Ovary (tissue), 9 donors: Measurements from ENCODE around the gene TNFSF12. TPM values are rescaled to one million over a fixed set of nuclear protein-coding genes. Genes with fewer than 3 reads are reported as not detected.
"Not testable (repeated sequence)": the region's sequence is repeated elsewhere in the genome, so short reads cannot be mapped to it uniquely, and the experiment has no call there.

ENCODE experiments used
- DNase-seq, 5 donors: peaks; one replicate each; pipeline ENCODE4 v3.0.0-alpha.2; 2019 to 2020
- H3K27ac ChIP-seq, 2 donors: fragments of 200-600 bp; one replicate each; pipeline versions ENCODE4 v1.5.1 to v1.8.0; 2019 to 2022
- H3K27me3 ChIP-seq: fragments of 200-600 bp; one replicate; pipeline ENCODE4 v1.8.0; 2022
- H3K36me3 ChIP-seq: fragments of 200-600 bp; sonication (generic); one replicate; pipeline ENCODE4 v1.5.1; 2019
- H3K4me1 ChIP-seq: one replicate; pipeline ENCODE4 v1.8.1; 2013; ENCODE audit warnings: mild to moderate bottlenecking, moderate library complexity; ENCODE audit not compliant: insufficient read depth
- H3K4me3 ChIP-seq: fragments of 200-600 bp; sonication (generic); one replicate; pipeline ENCODE4 v1.5.1; 2017
- H3K9me3 ChIP-seq, 2 donors: fragments of 200-600 bp in 1 of 2; sonication (generic) in 1 of 2; one replicate each; pipeline versions ENCODE4 v1.5.1 to v1.8.1; 2013 to 2019; ENCODE audit warnings: mild to moderate bottlenecking in 1 of 2, moderate library complexity in 1 of 2
- EP300 ChIP-seq: sonication (generic); formaldehyde crosslinking; IDR thresholded peaks from one replicate; pipeline ENCODE4 v1.6.1; 2017; ENCODE audit warnings: antibody characterized with exemption
- POLR2A ChIP-seq: fragments of 450-650 bp; IDR thresholded peaks from one replicate; pipeline ENCODE4 v1.6.1; 2017; ENCODE audit warnings: antibody characterized with exemption, mild to moderate bottlenecking, moderate library complexity
- WGBS, 3 donors: extraction: QIAGEN DNeasy Blood & Tissue Kit in 1 of 3; methylation state at CpG; one replicate each; pipeline versions ENCODE4 v1.1.5 to v1.1.7; 2013 to 2017; 5-methylcytosine and 5-hydroxymethylcytosine counted together
- intact Hi-C, 4 donors: fragments of 100-400 bp; cut with DNase I; formaldehyde crosslinking; loops; one replicate each; pipeline versions ENCODE4 v1.11.0 to v1.15.1; 2022 to 2023
- polyA plus RNA-seq, 2 donors: library from polyadenylated mRNA; stranded (reverse); fragments of 200-250 nt in 1 of 2; fragments of 350-450 nt in 1 of 2; fragmentation: Illumina TruSeq in 1 of 2; extraction: RNeasy Lipid Tissue Mini Kit (QIAGEN cat#74804) in 1 of 2; gene quantifications; one replicate each; pipeline ENCODE4 v1.2.3, GENCODE V29; 2013 to 2014
- small RNA-seq: library from RNA; depleted of rRNA; stranded (forward); fragments of <200 nt; gene quantifications from one replicate; pipeline ENCODE3, GENCODE V24; 2016
- total RNA-seq, 7 donors: library from RNA; depleted of rRNA in 2 of 7; stranded (reverse); fragments of >200 nt in 2 of 7; fragmentation: NEBNext Ultra II Directional in 3 of 7; extraction: Animal tissue kit (Norgen Biotek cat#: 25700) in 3 of 7; gene quantifications; one replicate each; pipeline versions ENCODE4 v1.1.0 to v1.2.4, GENCODE V29; 2016 to 2023
- TF ChIP-seq, protein P1 (sequence below), 3 donors: fragments of 450-650 bp in 2 of 3; fragments of 200-600 bp in 1 of 3; IDR thresholded peaks; one replicate each; pipeline versions ENCODE4 v1.5.1 to v1.8.0; 2016 to 2022; ENCODE audit warnings: antibody characterized with exemption in 3 of 3, mild to moderate bottlenecking in 1 of 3
- donor health status: DM: no; HTN: no; CAD: no; lungs with moderate emphysema.
- donor health status: DM: no; HTN: no; CAD: no.
- donor health status: Bipolar disorder and iron deficiency.
- donor health status: DM: yes; HTN: yes; CAD: no.
- donor health status: DM: no; HTN: no; CAD: no.
- donor health status: DM: yes; HTN: yes; CAD: no.

The TNFSF12 gene
- total and polyA plus RNA-seq, 9 donors: 26.6 to 78.3 (median 59.6) TPM

DNA sequence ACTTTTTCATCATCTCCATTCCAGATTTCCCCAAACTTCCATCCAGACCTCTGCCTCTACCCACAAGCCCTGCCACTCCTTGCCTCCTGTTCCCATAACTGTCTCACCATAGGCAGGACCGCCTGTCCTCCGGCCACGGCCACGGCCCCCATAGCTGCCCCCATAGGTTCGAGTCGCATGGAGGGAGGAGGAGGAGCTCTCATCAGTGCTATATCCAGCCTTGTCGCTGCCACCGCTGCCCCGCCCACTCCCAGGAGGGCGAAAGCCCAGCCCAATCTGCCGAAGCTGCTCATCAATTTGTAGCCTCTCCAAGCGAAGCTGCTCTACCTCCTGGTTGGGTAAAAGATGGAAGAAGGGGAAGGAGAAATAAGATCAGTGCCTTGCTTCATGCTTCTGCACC, 44.4 kb downstream of the TNFSF12 start:
- Histone ChIP-seq H3K36me3 (no peaks in the 10 kb centered on the region), H3K4me1 (peaks cover 2% of the 10 kb centered on the region), H3K9me3 (no peaks in the 10 kb centered on the region), H3K27me3 (no peaks in the 10 kb centered on the region), H3K27ac (no peak overlapping the region), H3K4me3 (no peak overlapping the region)
- TF ChIP-seq POLR2A (no peak), EP300 (no peak)
- TF ChIP-seq, protein P1, sequence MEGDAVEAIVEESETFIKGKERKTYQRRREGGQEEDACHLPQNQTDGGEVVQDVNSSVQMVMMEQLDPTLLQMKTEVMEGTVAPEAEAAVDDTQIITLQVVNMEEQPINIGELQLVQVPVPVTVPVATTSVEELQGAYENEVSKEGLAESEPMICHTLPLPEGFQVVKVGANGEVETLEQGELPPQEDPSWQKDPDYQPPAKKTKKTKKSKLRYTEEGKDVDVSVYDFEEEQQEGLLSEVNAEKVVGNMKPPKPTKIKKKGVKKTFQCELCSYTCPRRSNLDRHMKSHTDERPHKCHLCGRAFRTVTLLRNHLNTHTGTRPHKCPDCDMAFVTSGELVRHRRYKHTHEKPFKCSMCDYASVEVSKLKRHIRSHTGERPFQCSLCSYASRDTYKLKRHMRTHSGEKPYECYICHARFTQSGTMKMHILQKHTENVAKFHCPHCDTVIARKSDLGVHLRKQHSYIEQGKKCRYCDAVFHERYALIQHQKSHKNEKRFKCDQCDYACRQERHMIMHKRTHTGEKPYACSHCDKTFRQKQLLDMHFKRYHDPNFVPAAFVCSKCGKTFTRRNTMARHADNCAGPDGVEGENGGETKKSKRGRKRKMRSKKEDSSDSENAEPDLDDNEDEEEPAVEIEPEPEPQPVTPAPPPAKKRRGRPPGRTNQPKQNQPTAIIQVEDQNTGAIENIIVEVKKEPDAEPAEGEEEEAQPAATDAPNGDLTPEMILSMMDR (IDR thresholded peaks at IDR 0.05): no peak
- intact Hi-C loops: loop anchor here in 1 of 4 donors (10.0 kb wide), 1 partner anchor 78 kb away; no protein-coding TSS in a partner anchor
- 83 to 84% (median 84%) methylated on average over 12 of the region's 12 CpGs for WGBS, 3 donors
- DNase-seq: no peak

DNA sequence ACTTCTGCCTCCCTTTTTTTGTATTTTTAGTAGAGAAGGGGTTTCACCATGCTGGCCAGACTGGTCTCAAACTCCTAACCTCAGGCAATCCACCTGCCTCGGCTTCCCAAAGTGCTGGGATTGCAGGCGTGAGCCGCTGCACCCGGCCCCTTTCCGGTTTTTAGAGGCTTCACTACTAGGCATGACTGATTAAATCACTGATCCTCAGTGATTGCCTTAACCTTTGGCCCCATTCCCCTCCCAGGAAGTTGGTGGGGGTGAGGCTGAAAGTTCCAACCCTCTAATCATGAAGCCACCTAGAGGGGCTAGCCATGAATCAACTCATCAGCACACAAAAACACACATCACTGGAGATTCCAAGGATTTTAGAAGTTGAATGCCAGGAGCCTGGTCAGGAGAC, 48.7 kb downstream of the TNFSF12 start:
- not testable (repeated sequence) for H3K27me3 ChIP-seq, H3K4me3 ChIP-seq, H3K9me3 ChIP-seq, DNase-seq, H3K4me1 ChIP-seq, H3K27ac ChIP-seq, H3K36me3 ChIP-seq
- 71 to 74% (median 71%) methylated on average over 5 of the region's 5 CpGs for WGBS, 3 donors
- intact Hi-C loops: loop anchor here in 1 of 4 donors (10.0 kb wide), 1 partner anchor 83 kb away; no protein-coding TSS in a partner anchor

DNA sequence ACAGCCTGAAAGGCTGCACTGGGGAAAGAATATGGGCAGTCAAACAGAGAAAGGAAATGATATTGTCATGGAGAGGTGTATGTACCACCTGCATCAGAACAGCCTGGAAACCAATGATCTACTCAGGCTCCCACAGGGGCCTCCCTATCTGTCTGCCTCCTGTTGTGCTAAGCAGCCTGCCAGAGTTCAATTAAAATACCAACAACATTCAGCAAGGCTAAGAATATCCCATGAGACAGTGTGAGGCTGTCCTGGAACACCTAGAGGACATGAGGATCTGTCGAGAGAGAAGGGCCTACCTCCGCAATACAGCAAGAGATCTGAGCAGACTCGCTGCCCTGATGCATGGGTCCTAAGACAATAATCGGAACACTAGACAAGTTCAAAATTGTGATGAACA, 57.4 kb downstream of the TNFSF12 start:
- Histone ChIP-seq H3K4me1 (peaks cover 2% of the 10 kb centered on the region), H3K4me3 (no peak overlapping the region), H3K27me3 (no peaks in the 10 kb centered on the region), H3K9me3 (no peaks in the 10 kb centered on the region), H3K27ac (no peak overlapping the region), H3K36me3 (no peaks in the 10 kb centered on the region)
- 93 to 95% (median 93%) methylated on average over 4 of the region's 4 CpGs for WGBS, 3 donors
- intact Hi-C loops: no loop called here
- DNase-seq: no peak
- TF ChIP-seq POLR2A (no peak), EP300 (no peak)
- TF ChIP-seq, protein P1 (IDR thresholded peaks at IDR 0.05): no peak

Small RNA genes lying within 50 kb of the gene (small RNA-seq; reads per million reads assigned to genes)
- gene CD68 (not detected), gene RF00019 (not detected), gene SNORA48 (not detected), gene SNORD10 (not detected)

Other genes starting within 250 kb of the TNFSF12 start
Only the 30 nearest of the 32 such genes appear.
- 10 to 100 TPM; 11.2 to 48.0 (median 41.6) TPM for gene NEURL4, start 219.7 kb upstream of the TNFSF12 start, total RNA-seq
- gene NEURL4, start 219.7 kb upstream of the TNFSF12 start, polyA plus RNA-seq: 10 to 100 TPM in 1 of 2 donors, 1 to 10 TPM in 1; 9.6 to 32.8 TPM
- 1 to 10 TPM; 1.9 to 9.4 (median 5.5) TPM for gene ACAP1, start 212.5 kb upstream of the TNFSF12 start, total RNA-seq
- 1 to 10 TPM; 2.2 to 5.8 TPM for gene ACAP1, start 212.5 kb upstream of the TNFSF12 start, polyA plus RNA-seq
- 10 to 100 TPM in 5 of 7 donors, 1 to 10 TPM in 2; 5.1 to 12.9 (median 10.5) TPM for gene KCTD11, start 196.9 kb upstream of the TNFSF12 start, total RNA-seq
- gene KCTD11, start 196.9 kb upstream of the TNFSF12 start, polyA plus RNA-seq: 10 to 100 TPM; 10.4 to 12.5 TPM
- gene TMEM95, start 193.9 kb upstream of the TNFSF12 start, total RNA-seq: not detected
- gene TMEM95, start 193.9 kb upstream of the TNFSF12 start, polyA plus RNA-seq: not detected
- gene TNK1, start 168.0 kb upstream of the TNFSF12 start, total RNA-seq: 1 to 10 TPM; 5.0 to 8.3 (median 6.4) TPM
- 1 to 10 TPM in 1 of 2 donors, under 1 TPM in 1; 0.85 to 3.6 TPM for gene TNK1, start 168.0 kb upstream of the TNFSF12 start, polyA plus RNA-seq
- 10 to 100 TPM; 11.0 to 52.4 (median 33.8) TPM for gene PLSCR3, start 154.5 kb upstream of the TNFSF12 start, total RNA-seq
- 10 to 100 TPM in 1 of 2 donors, 1 to 10 TPM in 1; 7.1 to 40.9 TPM for gene PLSCR3, start 154.5 kb upstream of the TNFSF12 start, polyA plus RNA-seq
- 100 to 1,000 TPM in 2 of 7 donors, 10 to 100 TPM in 5; 57.0 to 133 (median 85.2) TPM for gene TMEM256, start 145.0 kb upstream of the TNFSF12 start, total RNA-seq
- 100 to 1,000 TPM in 1 of 2 donors, 10 to 100 TPM in 1; 44.0 to 128 TPM for gene TMEM256, start 145.0 kb upstream of the TNFSF12 start, polyA plus RNA-seq
- gene NLGN2, start 141.2 kb upstream of the TNFSF12 start, total RNA-seq: 10 to 100 TPM; 11.4 to 76.2 (median 53.9) TPM
- 10 to 100 TPM; 16.9 to 30.2 TPM for gene NLGN2, start 141.2 kb upstream of the TNFSF12 start, polyA plus RNA-seq
- not detected for gene SPEM1, start 128.7 kb upstream of the TNFSF12 start, total RNA-seq
- not detected for gene SPEM1, start 128.7 kb upstream of the TNFSF12 start, polyA plus RNA-seq
- gene SPEM2, start 123.4 kb upstream of the TNFSF12 start, total RNA-seq: not detected
- not detected for gene SPEM2, start 123.4 kb upstream of the TNFSF12 start, polyA plus RNA-seq
- gene SPEM3, start 120.2 kb upstream of the TNFSF12 start, total RNA-seq: not detected
- not detected for gene SPEM3, start 120.2 kb upstream of the TNFSF12 start, polyA plus RNA-seq
- 1 to 10 TPM in 5 of 7 donors, under 1 TPM in 2; 0.43 to 8.3 (median 1.5) TPM for gene TMEM102, start 113.6 kb upstream of the TNFSF12 start, total RNA-seq
- 1 to 10 TPM in 1 of 2 donors, under 1 TPM in 1; 0.61 to 1.2 TPM for gene TMEM102, start 113.6 kb upstream of the TNFSF12 start, polyA plus RNA-seq
- gene FGF11, start 109.5 kb upstream of the TNFSF12 start, total RNA-seq: 1 to 10 TPM in 2 of 7 donors, under 1 TPM in 5; 0.10 to 4.2 (median 0.61) TPM
- 1 to 10 TPM in 1 of 2 donors, under 1 TPM in 1; 0.25 to 5.1 TPM for gene FGF11, start 109.5 kb upstream of the TNFSF12 start, polyA plus RNA-seq
- 10 to 100 TPM in 2 of 7 donors, 1 to 10 TPM in 5; 3.2 to 13.5 (median 7.6) TPM for gene CHRNB1, start 104.0 kb upstream of the TNFSF12 start, total RNA-seq
- 1 to 10 TPM; 5.9 to 7.8 TPM for gene CHRNB1, start 104.0 kb upstream of the TNFSF12 start, polyA plus RNA-seq
- 100 to 1,000 TPM in 3 of 7 donors, 10 to 100 TPM in 4; 39.3 to 123 (median 85.5) TPM for gene ZBTB4, start 69.4 kb upstream of the TNFSF12 start, total RNA-seq
- gene ZBTB4, start 69.4 kb upstream of the TNFSF12 start, polyA plus RNA-seq: 10 to 100 TPM; 53.8 to 84.5 TPM
- not detected for gene SLC35G6, start 67.6 kb upstream of the TNFSF12 start, total RNA-seq
- not detected for gene SLC35G6, start 67.6 kb upstream of the TNFSF12 start, polyA plus RNA-seq
- 100 to 1,000 TPM in 2 of 7 donors, 10 to 100 TPM in 5; 39.5 to 110 (median 88.2) TPM for gene POLR2A, start 64.7 kb upstream of the TNFSF12 start, total RNA-seq
- gene POLR2A, start 64.7 kb upstream of the TNFSF12 start, polyA plus RNA-seq: 10 to 100 TPM; 26.7 to 74.5 TPM
- gene TNFSF13, start 9.7 kb downstream of the TNFSF12 start, total RNA-seq: 10 to 100 TPM; 10.4 to 38.8 (median 21.7) TPM
- gene TNFSF13, start 9.7 kb downstream of the TNFSF12 start, polyA plus RNA-seq: 10 to 100 TPM; 16.9 to 33.1 TPM
- 10 to 100 TPM; 31.2 to 44.2 (median 42.1) TPM for gene SENP3, start 12.9 kb downstream of the TNFSF12 start, total RNA-seq
- 100 to 1,000 TPM in 1 of 2 donors, 10 to 100 TPM in 1; 45.6 to 104 TPM for gene SENP3, start 12.9 kb downstream of the TNFSF12 start, polyA plus RNA-seq
- 10 to 100 TPM in 5 of 7 donors, 1 to 10 TPM in 2; 5.2 to 72.0 (median 14.8) TPM for gene CD68, start 30.6 kb downstream of the TNFSF12 start, total RNA-seq
- gene CD68, start 30.6 kb downstream of the TNFSF12 start, polyA plus RNA-seq: 100 to 1,000 TPM in 1 of 2 donors, 10 to 100 TPM in 1; 22.2 to 132 TPM
- gene MPDU1, start 34.8 kb downstream of the TNFSF12 start, total RNA-seq: 10 to 100 TPM; 13.0 to 60.1 (median 19.6) TPM
- gene MPDU1, start 34.8 kb downstream of the TNFSF12 start, polyA plus RNA-seq: 10 to 100 TPM; 26.2 to 87.9 TPM
- 10 to 100 TPM in 3 of 7 donors, 1 to 10 TPM in 4; 5.0 to 17.3 (median 9.6) TPM for gene SOX15, start 41.0 kb downstream of the TNFSF12 start, total RNA-seq
- 10 to 100 TPM in 1 of 2 donors, 1 to 10 TPM in 1; 2.7 to 15.8 TPM for gene SOX15, start 41.0 kb downstream of the TNFSF12 start, polyA plus RNA-seq
- gene FXR2, start 65.8 kb downstream of the TNFSF12 start, total RNA-seq: 10 to 100 TPM; 13.8 to 32.3 (median 24.2) TPM
- gene FXR2, start 65.8 kb downstream of the TNFSF12 start, polyA plus RNA-seq: 10 to 100 TPM; 26.6 to 36.1 TPM
- 100 to 1,000 TPM in 6 of 7 donors, 10 to 100 TPM in 1; 89.5 to 195 (median 145) TPM for gene SAT2, start 78.8 kb downstream of the TNFSF12 start, total RNA-seq
- gene SAT2, start 78.8 kb downstream of the TNFSF12 start, polyA plus RNA-seq: 100 to 1,000 TPM; 133 to 235 TPM
- gene SHBG, start 81.1 kb downstream of the TNFSF12 start, total RNA-seq: 1 to 10 TPM in 4 of 7 donors, under 1 TPM in 3; 0.69 to 1.3 (median 1.1) TPM
- under 1 TPM; 0.63 to 0.67 TPM for gene SHBG, start 81.1 kb downstream of the TNFSF12 start, polyA plus RNA-seq
- gene ATP1B2, start 101.9 kb downstream of the TNFSF12 start, total RNA-seq: 10 to 100 TPM in 5 of 7 donors, 1 to 10 TPM in 2; 3.6 to 74.5 (median 34.1) TPM
- gene ATP1B2, start 101.9 kb downstream of the TNFSF12 start, polyA plus RNA-seq: 10 to 100 TPM; 15.3 to 35.1 TPM
- 100 to 1,000 TPM in 1 of 7 donors, 10 to 100 TPM in 6; 16.3 to 124 (median 73.5) TPM for gene TP53, start 138.4 kb downstream of the TNFSF12 start, total RNA-seq
- 10 to 100 TPM; 29.7 to 43.7 TPM for gene TP53, start 138.4 kb downstream of the TNFSF12 start, polyA plus RNA-seq
- 10 to 100 TPM in 1 of 7 donors, 1 to 10 TPM in 6; 1.1 to 10.1 (median 6.9) TPM for gene WRAP53, start 139.4 kb downstream of the TNFSF12 start, total RNA-seq
- 1 to 10 TPM; 4.3 to 6.1 TPM for gene WRAP53, start 139.4 kb downstream of the TNFSF12 start, polyA plus RNA-seq
- gene EFNB3, start 156.1 kb downstream of the TNFSF12 start, total RNA-seq: 10 to 100 TPM in 1 of 7 donors, 1 to 10 TPM in 6; 1.6 to 11.7 (median 3.3) TPM
- gene EFNB3, start 156.1 kb downstream of the TNFSF12 start, polyA plus RNA-seq: 1 to 10 TPM; 5.1 to 5.9 TPM
- 10 to 100 TPM in 1 of 7 donors, 1 to 10 TPM in 5, under 1 TPM in 1; 0.88 to 10.3 (median 2.7) TPM for gene DNAH2, start 168.7 kb downstream of the TNFSF12 start, total RNA-seq
- 1 to 10 TPM; 1.0 to 2.5 TPM for gene DNAH2, start 168.7 kb downstream of the TNFSF12 start, polyA plus RNA-seq